NCI-H2227 (cell line): ENCODE data around the gene FAM219B.
A peak's percentile ranks its signal among the peaks of the same experiment; 100 is the strongest.
"Not testable (repeated sequence)": the region's sequence is repeated elsewhere in the genome, so short reads cannot be mapped to it uniquely, and the experiment has no call there.

ENCODE experiments used
- DNase-seq: peaks from one replicate; lab custom pipeline; 2025; ENCODE audit not compliant: unreplicated experiment; lab: John Stamatoyannopoulos, UW

FAM219B gene

GRCh38 chr15:74904190-74904805 lies 2.4 kb downstream of the FAM219B start:
- DNase-seq = no peak

GRCh38 chr15:74903676-74904075 lies 3.0 kb downstream of the FAM219B start:
- DNase-seq = no peak

GRCh38 chr15:74902295-74903075 lies 4.2 kb downstream of the FAM219B start:
- no peak for DNase-seq

- DNase-seq = peak; percentile 39
Observed at GRCh38 chr15:74901612-74902063, 5.0 kb downstream of the FAM219B start.

GRCh38 chr15:74897300-74897701 lies 9.3 kb downstream of the FAM219B start:
- DNase-seq = no peak

- DNase-seq = no peak
Observed at GRCh38 chr15:74896316-74896715, 10.3 kb downstream of the FAM219B start.

- DNase-seq = no peak
Observed at GRCh38 chr15:74895830-74896229, 10.8 kb downstream of the FAM219B start.

- DNase-seq = not testable (repeated sequence)
Observed at GRCh38 chr15:74894383-74894782, 12.3 kb downstream of the FAM219B start.

- DNase-seq = no peak
Observed at GRCh38 chr15:74893627-74894026, 13.0 kb downstream of the FAM219B start.

GRCh38 chr15:74892931-74893330 lies 13.7 kb downstream of the FAM219B start:
- no peak for DNase-seq

- DNase-seq = no peak
Observed at GRCh38 chr15:74892313-74892712, 14.3 kb downstream of the FAM219B start.

- DNase-seq = no peak
Observed at GRCh38 chr15:74891469-74891868, 15.2 kb downstream of the FAM219B start.

GRCh38 chr15:74890665-74890960 lies 16.0 kb downstream of the FAM219B start:
- no peak for DNase-seq

GRCh38 chr15:74889883-74890664 lies 16.6 kb downstream of the FAM219B start, which contains the start of gene MPI:
Gene MPI (plus strand): TSS chr15:74890042. CDS start chr15:74890074, 32 bp downstream.
- DNase-seq = peak; percentile 86

- peak; percentile 30 for DNase-seq
Observed at GRCh38 chr15:74889390-74889882, 17.2 kb downstream of the FAM219B start.

- no peak for DNase-seq
Observed at GRCh38 chr15:74888716-74889115, 17.9 kb downstream of the FAM219B start.

GRCh38 chr15:74887537-74888193 lies 19.0 kb downstream of the FAM219B start:
- DNase-seq = not testable (repeated sequence)

- DNase-seq = no peak
Observed at GRCh38 chr15:74885461-74885860, 21.2 kb downstream of the FAM219B start.

- DNase-seq = no peak
Observed at GRCh38 chr15:74884428-74885223, 22.0 kb downstream of the FAM219B start.

GRCh38 chr15:74882528-74882927 lies 24.1 kb downstream of the FAM219B start:
- no peak for DNase-seq
